KBM-7 (cell line): ENCODE data around the gene EEF2.
"Not testable (repeated sequence)": the region's sequence is repeated elsewhere in the genome, so short reads cannot be mapped to it uniquely, and the experiment has no call there.

Source experiments
- DNase-seq: peaks from one replicate; pipeline ENCODE4 v3.0.0-alpha.2; 2015
- in situ Hi-C: fragments of 300-500 bp; cut with MboI; formaldehyde crosslinking; loops from 2 replicates; pipeline ENCODE4 v1.14.3; 2020; ENCODE audit warnings: low sequenced_read_pairs, low pct_unique_long_range_greater_than_20kb, mixed read lengths

Gene EEF2

DNA sequence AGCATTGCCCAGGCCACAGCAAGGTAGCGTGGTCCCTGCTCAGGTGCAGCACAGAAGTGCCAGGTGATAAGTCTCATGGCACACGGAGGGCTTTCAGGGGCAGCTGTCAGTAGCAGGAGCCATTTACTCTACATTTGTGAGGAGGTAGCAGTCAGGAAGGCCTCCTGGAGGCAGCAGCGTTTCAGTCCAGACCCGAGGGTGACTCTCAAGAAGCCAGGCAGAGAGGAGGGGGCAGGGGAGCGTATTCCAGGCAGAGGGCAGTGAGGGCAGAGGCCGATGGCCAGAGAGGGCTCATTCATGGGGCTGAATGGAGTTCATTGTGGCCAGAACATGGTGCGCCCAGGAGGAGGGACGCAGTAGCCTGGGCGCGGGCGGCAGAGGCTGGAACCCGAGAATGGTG lies 31.2 kb upstream of the EEF2 start:
- no peak for DNase-seq
- in situ Hi-C loops, result no loop called here

DNA sequence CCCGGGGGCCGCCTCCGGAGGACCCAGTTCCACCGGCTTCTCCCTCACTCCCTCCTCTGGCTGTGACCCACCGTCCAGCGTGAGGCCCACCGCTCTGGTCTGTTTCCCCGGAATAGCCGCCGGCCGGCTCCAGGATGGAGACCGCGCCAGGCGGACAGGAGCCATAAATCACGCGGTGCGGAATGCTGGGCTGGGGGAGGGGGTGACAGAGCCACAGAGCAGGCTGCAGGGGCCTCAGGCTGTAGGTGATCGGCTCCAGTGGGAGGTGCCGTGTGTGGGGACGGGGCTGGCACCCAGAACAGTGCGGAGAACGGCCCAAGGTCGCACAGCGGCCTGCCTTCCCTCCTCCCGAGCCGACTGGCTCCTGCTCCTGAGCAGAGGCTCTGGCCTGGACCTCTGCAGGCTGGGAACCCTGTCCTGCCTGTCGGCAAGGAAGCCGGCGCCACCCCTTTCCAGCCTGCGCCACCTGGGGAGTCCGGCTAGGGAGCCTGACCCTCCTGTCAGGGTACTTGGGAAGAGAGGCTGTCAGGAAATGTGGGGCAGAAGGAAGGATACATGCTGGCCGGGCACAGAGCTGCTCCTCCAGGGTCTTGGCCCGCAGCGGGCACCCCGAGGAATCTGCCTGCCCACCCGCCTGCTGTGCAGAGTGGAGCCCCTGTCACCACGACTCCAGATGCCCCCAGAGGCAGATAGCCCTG lies 30.6 kb upstream of the EEF2 start:
- no peak for DNase-seq
- in situ Hi-C loops, result no loop called here

DNA sequence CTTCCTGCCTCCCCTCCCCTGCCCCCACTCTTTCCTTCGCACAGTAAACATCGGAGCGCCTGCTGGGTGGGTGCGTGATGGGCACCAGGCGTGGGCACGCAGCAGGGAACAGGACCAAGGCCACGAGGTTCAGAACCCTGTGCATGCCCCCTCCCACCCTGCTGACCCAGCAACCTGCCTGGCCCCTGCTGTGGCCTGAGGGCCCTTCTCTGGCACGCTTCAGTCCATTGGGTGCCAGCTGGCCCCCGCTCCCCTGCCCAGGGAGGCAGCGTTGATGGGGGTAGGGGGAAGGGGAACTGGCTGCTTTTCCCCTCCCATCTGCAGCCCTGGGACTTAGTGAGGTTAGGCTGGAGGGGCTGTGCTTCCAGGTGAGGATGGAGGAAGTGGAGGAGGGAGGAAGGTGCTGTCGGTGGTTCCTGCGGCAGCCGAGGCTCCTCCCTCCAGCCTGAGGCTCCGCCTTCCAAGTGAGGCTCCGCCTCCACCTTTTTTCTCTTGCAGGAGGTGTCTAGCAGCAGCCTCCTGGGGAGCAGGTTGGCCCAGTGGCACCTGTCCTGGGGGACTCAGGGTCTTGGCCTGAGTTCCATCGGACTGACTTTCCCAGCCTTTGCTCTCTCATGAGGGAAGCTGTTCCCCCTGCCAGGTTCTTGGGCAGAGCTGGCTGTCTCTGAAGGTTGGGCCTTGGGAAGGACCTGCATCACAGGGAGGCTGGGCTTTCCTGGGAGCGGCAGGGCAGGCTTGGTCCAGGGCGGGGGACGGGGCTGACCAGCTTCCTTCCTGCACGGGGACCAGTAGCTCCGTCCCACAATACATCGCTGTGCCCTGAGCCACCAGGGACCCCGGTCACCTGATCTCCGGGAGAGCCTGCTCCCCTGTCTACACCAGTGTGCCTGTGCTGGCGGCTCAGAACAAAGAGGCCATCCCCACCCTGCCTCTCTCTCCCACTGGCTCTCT lies 29.6 kb upstream of the EEF2 start:
- peak; percentile 28 for DNase-seq
- in situ Hi-C loops, result no loop called here

DNA sequence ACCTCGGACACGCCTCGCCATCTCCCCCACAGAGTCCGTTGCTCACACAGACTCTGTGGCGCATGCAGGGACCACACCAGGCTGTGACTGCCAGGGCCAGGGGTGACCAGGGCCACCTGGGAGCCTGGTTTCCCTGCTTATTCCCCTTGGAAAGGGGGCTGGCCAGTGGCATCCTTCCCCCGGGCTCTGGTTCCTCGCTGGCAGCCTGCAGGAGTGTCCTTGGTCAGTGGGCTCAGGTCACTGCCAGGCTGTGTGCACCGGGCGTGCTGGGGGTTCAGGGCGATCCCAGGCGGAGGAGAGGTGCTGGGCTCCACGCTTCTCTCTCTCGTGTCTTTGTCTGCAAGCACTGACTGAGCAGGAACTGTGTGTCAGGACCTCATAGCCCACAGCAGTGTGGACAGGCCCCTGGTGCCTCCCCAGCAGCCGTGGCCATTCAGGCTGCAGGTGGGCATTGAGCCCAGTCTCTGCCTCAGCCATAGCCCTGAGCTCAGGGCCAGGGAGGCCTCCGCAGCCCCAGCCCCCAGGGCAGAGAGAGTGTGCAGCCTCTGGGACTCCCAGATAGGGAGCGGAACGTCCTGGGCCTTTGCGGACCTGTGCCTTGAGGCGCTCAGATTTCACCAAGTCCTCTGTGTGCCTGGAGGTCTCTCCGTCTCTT lies 28.8 kb upstream of the EEF2 start:
- DNase-seq, result no peak
- in situ Hi-C loops, result no loop called here

DNA sequence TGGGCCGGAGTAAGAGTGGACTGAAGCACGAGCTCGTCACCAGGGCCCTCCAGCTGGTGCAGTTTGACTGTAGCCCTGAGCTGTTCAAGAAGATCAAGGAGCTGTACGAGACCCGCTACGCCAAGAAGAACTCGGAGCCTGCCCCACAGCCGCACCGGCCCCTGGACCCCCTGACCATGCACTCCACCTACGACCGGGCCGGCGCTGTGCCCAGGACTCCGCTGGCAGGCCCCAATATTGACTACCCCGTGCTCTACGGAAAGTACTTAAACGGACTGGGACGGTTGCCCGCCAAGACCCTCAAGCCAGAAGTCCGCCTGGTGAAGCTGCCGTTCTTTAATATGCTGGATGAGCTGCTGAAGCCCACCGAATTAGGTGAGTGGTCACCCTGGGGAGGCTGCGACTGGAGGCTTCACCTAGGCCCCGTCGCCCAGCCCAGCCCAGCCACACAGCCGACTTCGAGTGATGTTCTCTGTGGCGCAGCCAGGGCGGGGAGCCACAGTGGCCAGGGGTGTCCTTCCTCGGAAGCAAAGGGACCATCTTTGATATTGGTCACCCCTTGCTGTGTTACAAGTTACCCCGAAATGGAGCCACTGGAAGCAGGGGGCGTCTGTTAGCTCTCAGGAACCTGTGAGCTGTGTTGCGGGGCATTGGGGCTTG lies 27.8 kb upstream of the EEF2 start:
- DNase-seq, result no peak
- in situ Hi-C loops, result no loop called here

DNA sequence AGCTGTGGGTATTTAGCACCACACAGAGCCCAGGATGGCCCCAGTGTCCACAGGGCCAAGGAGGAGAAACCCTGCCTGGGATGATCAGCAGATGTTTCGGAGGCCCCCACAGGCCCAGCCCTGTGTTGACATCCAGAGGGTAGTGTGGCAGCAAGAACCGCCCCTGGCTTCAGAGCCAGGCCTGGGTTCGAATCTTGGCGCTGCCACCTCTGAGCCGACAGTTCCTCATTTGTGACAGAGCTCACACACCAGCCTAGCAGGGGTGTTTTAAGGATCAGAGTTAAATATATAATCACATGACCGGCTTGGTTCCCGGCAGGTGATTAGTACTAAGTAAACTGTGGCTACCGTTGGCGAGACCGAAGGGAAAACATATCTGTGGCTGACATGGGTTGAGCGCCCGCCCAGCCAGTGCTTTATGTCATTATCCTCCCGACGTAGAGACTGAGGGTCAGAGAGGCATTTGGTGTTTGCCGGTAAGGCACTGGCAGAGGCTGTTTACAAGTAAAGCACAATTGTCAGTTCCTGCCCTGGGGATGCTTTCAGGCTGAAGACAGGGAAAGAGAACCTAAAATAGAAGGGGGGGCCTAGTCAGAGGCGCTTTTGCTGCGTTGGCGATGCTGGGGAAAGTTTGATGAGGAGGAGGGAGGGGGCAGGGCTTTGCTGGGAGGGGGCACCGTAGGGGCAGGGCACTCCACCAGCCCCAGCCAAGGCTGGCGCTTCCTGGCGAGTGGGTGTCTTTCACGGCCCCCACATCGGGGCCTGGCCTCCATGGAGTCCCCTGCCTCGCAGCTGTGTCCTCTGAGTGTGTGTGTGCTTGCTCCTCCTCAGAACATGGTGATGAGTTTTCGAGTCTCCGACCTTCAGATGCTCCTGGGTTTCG lies 27.1 kb upstream of the EEF2 start:
- no peak for DNase-seq
- in situ Hi-C loops, result no loop called here

DNA sequence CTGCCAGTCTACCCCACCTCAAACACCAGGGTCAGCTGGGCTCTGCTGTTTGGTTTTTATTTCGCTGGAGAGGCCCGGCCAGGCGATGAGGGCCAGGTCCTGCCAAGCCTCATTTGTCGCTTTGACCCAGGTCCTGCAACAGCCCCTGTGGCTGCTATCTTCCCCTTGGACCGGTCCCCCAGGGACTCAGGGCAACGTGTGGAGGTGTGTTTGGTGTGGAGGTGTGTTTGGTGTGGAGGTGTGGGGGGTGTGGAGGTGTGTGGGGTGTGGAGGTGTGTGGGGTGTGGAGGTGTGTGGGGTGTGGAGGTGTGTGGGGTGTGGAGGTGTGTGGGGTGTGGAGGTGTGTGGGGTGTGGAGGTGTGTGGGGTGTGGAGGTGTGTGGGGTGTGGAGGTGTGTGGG lies 26.2 kb upstream of the EEF2 start:
- DNase-seq, in situ Hi-C loops: not testable (repeated sequence)

DNA sequence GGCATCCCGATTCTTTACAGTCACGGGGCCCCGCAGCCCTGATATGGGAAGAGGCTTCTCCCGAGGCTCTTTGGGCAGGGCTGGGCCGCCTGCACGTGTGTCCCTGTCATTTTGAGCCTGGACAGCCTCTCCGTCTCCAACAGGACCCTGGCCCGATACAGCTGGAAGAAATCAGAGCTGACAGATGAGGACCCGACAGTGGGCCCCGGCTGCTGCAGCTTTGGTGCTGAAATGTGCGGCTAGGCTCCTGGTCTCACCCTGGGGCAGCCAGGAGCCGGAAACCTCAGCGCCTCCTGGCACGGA lies 25.5 kb upstream of the EEF2 start:
- in situ Hi-C loops, result no loop called here
- no peak for DNase-seq

DNA sequence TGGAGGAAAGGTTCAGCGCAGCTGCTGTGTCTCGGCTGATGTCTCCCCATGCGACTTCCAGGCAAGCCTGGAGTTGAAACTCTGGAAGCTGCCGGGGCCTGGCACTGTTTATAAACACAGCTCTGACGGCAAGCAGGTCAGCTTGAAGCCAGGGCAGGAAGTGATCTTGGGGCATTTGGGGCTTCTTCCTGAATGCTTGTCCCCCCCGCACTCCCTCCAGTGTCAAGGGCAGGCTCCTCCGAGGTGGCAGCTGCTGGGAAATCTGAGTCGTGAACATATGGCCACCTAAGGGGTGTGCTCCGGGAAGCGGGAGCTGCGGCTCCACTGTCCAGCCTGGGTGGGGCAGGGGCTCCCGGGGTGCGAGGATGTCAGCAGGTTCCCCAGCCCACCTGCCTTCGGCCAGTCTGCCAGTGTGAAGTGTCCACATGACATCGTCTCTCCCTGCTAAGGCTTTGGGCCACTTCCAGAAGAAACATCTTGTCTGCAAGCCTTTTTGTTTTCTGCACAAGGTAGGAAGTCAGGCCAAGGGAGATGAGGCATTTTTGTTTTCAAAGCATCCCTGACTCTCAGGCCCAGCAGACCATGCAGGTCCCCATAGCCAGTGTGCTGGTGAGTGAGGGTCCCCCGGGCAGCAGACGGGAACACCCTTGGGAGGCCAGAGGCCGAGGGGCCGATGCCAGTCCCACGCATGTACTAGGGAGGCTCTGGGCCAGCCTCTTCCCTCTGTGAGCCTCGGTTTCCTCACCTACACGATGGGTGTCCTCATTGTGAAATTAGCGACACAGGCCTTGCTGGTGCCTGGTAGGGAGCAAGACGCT lies 24.9 kb upstream of the EEF2 start:
- in situ Hi-C loops, result no loop called here
- no peak for DNase-seq

DNA sequence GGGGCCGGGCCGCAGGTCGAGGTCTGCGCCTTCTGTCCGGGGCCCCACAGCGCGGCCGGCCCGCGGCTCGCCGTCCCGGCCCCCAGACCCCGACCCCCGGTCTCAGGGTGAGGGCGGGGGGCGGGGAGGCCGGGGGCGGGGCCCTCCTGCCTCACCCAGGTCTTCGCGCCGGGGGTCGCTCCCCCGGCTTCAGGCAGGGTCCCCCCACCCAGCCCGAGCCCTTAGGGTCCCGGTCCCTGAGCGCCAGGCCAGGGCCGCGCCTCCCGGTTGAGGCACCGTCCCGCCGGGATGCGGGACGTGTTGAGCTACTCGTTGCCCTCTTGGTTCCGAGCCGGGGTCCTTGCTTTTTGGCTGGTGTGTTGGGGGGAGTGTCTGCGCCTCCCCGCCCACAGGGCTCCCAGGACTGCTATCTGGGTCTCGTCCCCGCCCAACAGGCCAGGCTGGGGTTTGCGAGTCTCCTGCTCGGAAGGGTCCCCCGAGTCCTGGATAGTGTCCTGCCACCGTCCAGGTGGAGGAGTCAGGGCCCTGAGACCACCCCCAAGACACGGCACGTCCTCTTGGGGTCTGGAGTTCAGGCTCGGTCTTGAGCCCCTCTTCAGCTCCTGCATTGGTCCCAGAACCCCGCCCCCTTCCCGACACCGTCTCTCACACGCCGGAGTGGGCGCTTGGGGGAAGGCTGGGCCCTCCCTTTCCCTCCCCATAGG lies 22.7 kb upstream of the EEF2 start:
- DNase-seq, result peak; percentile 24

DNA sequence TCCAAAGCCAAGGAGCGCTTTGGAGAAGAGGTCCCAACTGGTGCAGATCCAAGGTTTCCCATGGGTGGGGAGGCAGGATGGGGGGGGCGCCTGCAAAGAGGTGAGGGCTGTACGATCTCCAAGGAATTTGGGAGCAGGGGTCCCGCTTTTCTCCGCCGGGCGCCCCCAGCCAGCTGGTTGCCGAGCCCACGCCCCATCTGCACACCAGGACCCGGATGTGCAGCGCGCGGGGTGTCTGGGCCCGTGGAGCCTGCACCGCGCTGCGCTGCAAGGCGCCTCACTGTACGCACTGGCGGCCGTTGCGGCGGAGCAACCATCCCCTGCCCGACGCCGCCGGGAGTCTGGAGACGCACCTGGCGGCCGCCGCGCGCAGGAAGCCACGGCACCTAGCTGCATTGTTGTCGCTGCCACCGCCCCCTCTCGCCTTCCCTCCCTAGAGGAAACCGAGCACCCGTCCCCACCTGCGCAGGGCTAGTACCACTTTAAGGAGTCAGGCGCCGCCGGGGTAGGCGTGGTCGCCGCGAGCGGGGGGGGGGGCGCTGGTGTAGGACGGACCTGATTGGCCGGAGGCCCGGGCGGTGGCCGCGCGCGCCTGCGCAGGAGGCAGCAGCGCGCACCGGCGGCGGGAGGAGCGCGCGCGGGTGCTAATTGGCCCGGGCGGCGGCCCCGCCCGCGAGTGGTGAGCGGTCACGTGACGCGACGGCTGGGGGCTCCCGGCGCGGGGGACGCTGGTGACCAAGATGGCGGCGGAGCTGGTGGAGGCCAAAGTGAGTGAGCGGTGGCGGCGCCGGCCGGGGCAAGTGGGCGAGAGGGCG lies 22.0 kb upstream of the EEF2 start, which contains the start of gene PIAS4:
Gene PIAS4 (plus strand): TSS at position 716 of the 815 bp plus-strand sequence. CDS start 25 bp downstream, at position 741.
- in situ Hi-C loops, result no loop called here
- peak; percentile 95 for DNase-seq

More for the DNA sequence above, 22.7 kb upstream of the EEF2 start:
- in situ Hi-C loops, result no loop called here

DNA sequence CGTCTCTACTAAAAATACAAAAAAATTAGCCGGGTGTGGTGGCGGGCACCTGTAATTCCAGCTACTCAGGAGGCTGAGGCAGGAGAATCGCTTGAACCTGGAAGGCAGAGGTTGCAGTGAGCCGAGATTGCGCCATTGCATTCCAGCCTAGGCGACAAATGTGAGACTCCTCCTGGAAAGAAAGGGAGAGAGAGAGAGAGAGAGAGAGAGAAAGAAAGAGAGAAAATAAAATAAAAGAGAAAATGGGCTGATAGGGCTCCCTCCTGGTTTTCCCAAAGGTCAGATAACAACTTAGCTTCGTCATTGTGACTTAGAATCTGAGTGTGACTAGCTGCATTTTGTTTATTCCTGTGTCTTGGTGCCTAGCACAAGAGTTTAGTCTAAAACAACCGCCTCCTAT lies 20.2 kb upstream of the EEF2 start:
- in situ Hi-C loops, DNase-seq: not testable (repeated sequence)

DNA sequence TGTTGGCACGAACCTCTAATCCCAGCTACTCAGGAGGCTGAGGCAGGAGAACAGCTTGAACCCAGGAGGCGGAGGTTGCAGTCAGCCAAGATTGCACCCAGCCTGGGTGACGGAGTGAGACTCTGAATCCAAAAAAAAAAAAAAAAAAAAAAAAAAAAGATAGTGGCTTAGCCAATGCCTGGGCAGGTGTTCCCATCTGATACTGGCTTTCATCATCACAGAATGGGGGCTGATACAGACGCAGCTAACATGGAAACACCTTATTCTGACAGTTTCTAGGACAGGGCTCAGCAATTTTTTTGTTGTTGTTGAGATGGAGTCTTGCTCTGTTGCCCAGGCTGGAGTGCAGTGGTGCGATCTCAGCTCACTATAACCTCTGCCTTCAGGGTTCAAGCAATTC lies 15.5 kb upstream of the EEF2 start:
- DNase-seq, in situ Hi-C loops: not testable (repeated sequence)

DNA sequence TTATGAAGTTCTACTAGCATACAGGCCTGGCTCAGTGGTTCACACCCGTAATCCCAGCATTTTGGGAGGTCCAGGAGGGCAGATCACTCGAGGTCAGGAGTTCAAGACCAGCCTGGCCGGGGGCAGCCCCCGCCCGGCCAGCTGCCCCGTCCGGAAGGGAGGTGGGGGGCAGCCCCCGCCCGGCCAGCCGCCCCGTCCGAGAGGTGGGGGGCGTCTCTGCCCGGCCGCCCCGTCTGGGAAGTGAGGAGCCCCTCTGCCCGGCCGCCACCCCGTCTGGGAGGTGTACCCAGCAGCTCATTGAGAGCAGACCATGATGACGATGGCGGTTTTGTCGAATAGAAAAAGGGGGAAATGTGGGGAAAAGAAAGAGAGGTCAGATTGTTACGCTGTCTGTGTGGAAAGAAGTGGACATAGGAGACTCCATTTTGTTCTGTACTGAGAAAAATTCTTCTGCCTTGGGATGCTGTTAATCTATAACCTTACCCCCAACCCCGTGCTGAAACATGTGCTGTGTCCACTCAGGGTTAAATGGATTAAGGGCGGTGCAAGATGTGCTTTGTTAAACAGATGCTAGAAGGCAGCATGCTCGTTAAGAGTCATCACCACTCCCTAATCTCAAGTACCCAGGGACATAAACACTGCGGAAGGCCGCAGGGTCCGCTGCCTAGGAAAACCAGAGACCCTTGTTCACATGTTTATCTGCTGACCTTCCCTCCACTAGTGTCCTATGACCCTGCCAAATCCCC lies 13.6 kb upstream of the EEF2 start:
- DNase-seq, in situ Hi-C loops: not testable (repeated sequence)

DNA sequence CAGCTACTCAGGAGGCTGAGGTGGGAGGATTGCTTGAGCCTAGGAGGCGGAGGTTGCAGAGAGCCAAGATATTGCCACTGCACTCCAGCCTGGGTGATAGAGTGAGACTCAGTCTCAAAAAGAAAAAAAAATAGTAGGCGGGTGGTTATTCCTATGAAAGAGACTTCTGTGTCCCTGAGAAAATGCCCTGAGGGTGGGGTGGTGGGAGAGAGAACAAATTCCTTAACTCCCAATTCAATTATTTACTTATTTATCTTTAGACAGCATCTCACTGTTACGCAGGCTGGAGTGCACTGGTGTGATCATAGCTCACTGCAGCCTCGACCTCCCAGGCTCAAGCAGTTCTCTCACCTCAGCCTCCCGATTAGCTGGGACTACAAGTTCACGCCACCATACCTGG lies 10.3 kb upstream of the EEF2 start:
- no peak for DNase-seq
- in situ Hi-C loops, result no loop called here

DNA sequence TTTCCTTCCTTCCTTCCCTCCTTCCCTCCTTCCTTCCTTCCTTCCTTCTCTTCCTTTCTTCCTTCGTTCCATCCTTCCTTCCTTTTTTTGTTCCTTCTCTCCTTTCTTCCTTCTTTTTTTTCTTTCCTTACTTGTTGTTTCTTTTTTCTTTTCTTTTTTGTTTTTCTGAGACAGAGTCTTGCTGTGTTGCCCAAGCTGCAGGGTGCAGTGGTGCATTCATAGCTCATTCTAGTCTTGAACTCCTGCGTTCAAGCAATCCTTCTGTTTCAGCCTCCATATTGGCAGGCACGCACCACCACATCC lies 5.5 kb upstream of the EEF2 start:
- no peak for DNase-seq
- in situ Hi-C loops, result no loop called here
